IPS-11a (cell line): ENCODE results near the gene PCBD2.
"Not testable (repeated sequence)": the region's sequence is repeated elsewhere in the genome, so short reads cannot be mapped to it uniquely, and the experiment has no call there.

Source experiments
- H3K4me3 ChIP-seq: one replicate; pipeline ENCODE4 v1.5.1; 2013; ENCODE audit warnings: low read depth, low read length, control low read depth

PCBD2 gene

GRCh38 chr5:134957920-134958608 lies 53.1 kb downstream of the PCBD2 start:
- H3K4me3 ChIP-seq, result no peak overlapping the region

- no peak overlapping the region for H3K4me3 ChIP-seq
Measured at GRCh38 chr5:134958755-134959154, 53.8 kb downstream of the PCBD2 start.

- no peak overlapping the region for H3K4me3 ChIP-seq
Measured at GRCh38 chr5:134963098-134963497, 58.2 kb downstream of the PCBD2 start.

- no peak overlapping the region for H3K4me3 ChIP-seq
Measured at GRCh38 chr5:134964359-134965270, 59.7 kb downstream of the PCBD2 start.

- H3K4me3 ChIP-seq, result no peak overlapping the region
Measured at GRCh38 chr5:134965271-134965825, 60.4 kb downstream of the PCBD2 start.

GRCh38 chr5:134967607-134968006 lies 62.7 kb downstream of the PCBD2 start, which contains the start of gene CATSPER3:
CATSPER3 (plus strand) TSS chr5:134967907; CDS start chr5:134967992, 85 bp downstream.
- no peak within 1 kb of the TSS for H3K4me3 ChIP-seq

- H3K4me3 ChIP-seq, result no peak overlapping the region
Measured at GRCh38 chr5:134968055-134968454, 63.1 kb downstream of the PCBD2 start.

- H3K4me3 ChIP-seq, result no peak overlapping the region
Measured at GRCh38 chr5:134969166-134969565, 64.2 kb downstream of the PCBD2 start.

- no peak overlapping the region for H3K4me3 ChIP-seq
Measured at GRCh38 chr5:134975078-134975715, 70.3 kb downstream of the PCBD2 start.

GRCh38 chr5:134975843-134976242 lies 70.9 kb downstream of the PCBD2 start:
- no peak overlapping the region for H3K4me3 ChIP-seq

- no peak overlapping the region for H3K4me3 ChIP-seq
Measured at GRCh38 chr5:134976841-134977240, 71.9 kb downstream of the PCBD2 start.

- no peak overlapping the region for H3K4me3 ChIP-seq
Measured at GRCh38 chr5:134979416-134979815, 74.5 kb downstream of the PCBD2 start.

GRCh38 chr5:134982230-134982629 lies 77.3 kb downstream of the PCBD2 start:
- H3K4me3 ChIP-seq, result no peak overlapping the region

- H3K4me3 ChIP-seq, result no peak overlapping the region
Measured at GRCh38 chr5:134989266-134989830, 84.4 kb downstream of the PCBD2 start.

GRCh38 chr5:134990183-134990582 lies 85.3 kb downstream of the PCBD2 start:
- H3K4me3 ChIP-seq, result not testable (repeated sequence)

- no peak overlapping the region for H3K4me3 ChIP-seq
Measured at GRCh38 chr5:134992148-134992547, 87.2 kb downstream of the PCBD2 start.

GRCh38 chr5:134993161-134993560 lies 88.2 kb downstream of the PCBD2 start:
- H3K4me3 ChIP-seq, result no peak overlapping the region

GRCh38 chr5:134994560-134995156 lies 89.7 kb downstream of the PCBD2 start:
- H3K4me3 ChIP-seq, result no peak overlapping the region

GRCh38 chr5:134995850-134996402 lies 91.0 kb downstream of the PCBD2 start:
- H3K4me3 ChIP-seq, result no peak overlapping the region

GRCh38 chr5:134997015-134997414 lies 92.1 kb downstream of the PCBD2 start:
- H3K4me3 ChIP-seq, result no peak overlapping the region
